CD14-positive monocyte (primary cell): ENCODE results near the gene BDH1. TPM values are rescaled to one million over a fixed set of nuclear protein-coding genes. Genes with fewer than 3 reads are reported as not detected.
A peak's percentile ranks its signal among the peaks of the same experiment; 100 is the strongest.

Experiments
- DNase-seq, 3 donors: peaks; one replicate each; pipeline ENCODE4 v3.0.0-alpha.2; 2011 to 2022
- H2AFZ ChIP-seq: 2 replicates; pipeline ENCODE4 v1.6.0; 2012; ENCODE audit warnings: mild to moderate bottlenecking, low read depth, low read length, inconsistent platforms; ENCODE audit not compliant: insufficient read depth, poor library complexity, severe bottlenecking
- H3K27ac ChIP-seq, 2 donors: 1 replicate in 1 of 2; 2 replicates in 1 of 2; pipeline ENCODE4 v1.5.1; 2012 to 2013; ENCODE audit warnings: low read length in 2 of 2, control low read depth in 1 of 2, inconsistent platforms in 1 of 2, low read depth in 1 of 2, mild to moderate bottlenecking in 1 of 2
- H3K27me3 ChIP-seq, 2 donors: one replicate each; pipeline versions ENCODE4 v1.6.0 to v1.6.1; 2011 to 2013; ENCODE audit warnings: low read length in 2 of 2; ENCODE audit not compliant: control insufficient read depth in 2 of 2, insufficient read depth in 2 of 2
- H3K36me3 ChIP-seq, 2 donors: replicated peaks in 1 of 2; 1 replicate in 1 of 2; 2 replicates in 1 of 2; pipeline versions ENCODE4 v1.5.1 to v1.6.1; 2012 to 2013; ENCODE audit warnings: low read length in 2 of 2, control low read depth in 1 of 2, inconsistent platforms in 1 of 2, mild to moderate bottlenecking in 1 of 2; ENCODE audit not compliant: insufficient read depth in 2 of 2, control insufficient read depth in 1 of 2
- H3K4me1 ChIP-seq, 2 donors: 1 replicate in 1 of 2; 2 replicates in 1 of 2; pipeline versions ENCODE4 v1.5.1 to v1.6.1; 2012 to 2013; ENCODE audit warnings: low read length in 2 of 2, control low read depth in 1 of 2, inconsistent platforms in 1 of 2, mild to moderate bottlenecking in 1 of 2, moderate library complexity in 1 of 2; ENCODE audit not compliant: insufficient read depth in 2 of 2, control insufficient read depth in 1 of 2
- H3K4me2 ChIP-seq: replicated peaks from 2 replicates; pipeline ENCODE3; 2012; ENCODE audit warnings: low read length, moderate library complexity, mild to moderate bottlenecking; ENCODE audit not compliant: poor library complexity, severe bottlenecking; ENCODE audit errors: extremely low read depth
- H3K4me3 ChIP-seq, 3 experiments: fragments of 200-600 bp in 1 of 3; sonication (generic) in 1 of 3; replicated peaks in 1 of 3; 1 replicate in 2 of 3; 2 replicates in 1 of 3; pipeline ENCODE4 v1.5.1; 2011 to 2013; ENCODE audit warnings: low read length in 3 of 3, mild to moderate bottlenecking in 3 of 3, control low read depth in 2 of 3, low read depth in 2 of 3, inconsistent platforms in 1 of 3, moderate library complexity in 1 of 3
- H3K79me2 ChIP-seq: 2 replicates; pipeline ENCODE4 v1.6.0; 2012; ENCODE audit warnings: mild to moderate bottlenecking, control low read depth, inconsistent platforms, low read length, moderate library complexity; ENCODE audit not compliant: insufficient read depth
- H3K9ac ChIP-seq: 2 replicates; pipeline ENCODE4 v1.6.0; 2017; ENCODE audit warnings: low read length, mild to moderate bottlenecking; ENCODE audit not compliant: insufficient read depth, poor library complexity, severe bottlenecking
- H3K9me3 ChIP-seq, 2 donors: replicated peaks in 1 of 2; 1 replicate in 1 of 2; 2 replicates in 1 of 2; pipeline versions ENCODE4 v1.5.1 to v1.6.1; 2012 to 2013; ENCODE audit warnings: low read length in 2 of 2, control low read depth in 1 of 2; ENCODE audit not compliant: control insufficient read depth in 1 of 2, insufficient read depth in 1 of 2
- H4K20me1 ChIP-seq: 2 replicates; pipeline ENCODE4 v1.6.0; 2012; ENCODE audit warnings: mild to moderate bottlenecking, low read length, control low read depth, moderate library complexity; ENCODE audit not compliant: insufficient read depth
- H3K27ac Mint-ChIP-seq, 7 donors: one replicate each; pipeline ENCODE4 v1.8.0; 2020; ENCODE audit warnings: mild to moderate bottlenecking in 7 of 7, mixed read lengths in 7 of 7, moderate library complexity in 6 of 7, inconsistent platforms in 2 of 7
- H3K27me3 Mint-ChIP-seq, 3 donors: one replicate each; pipeline ENCODE4 v1.8.0; 2021 to 2022; ENCODE audit warnings: low read depth in 3 of 3, mild to moderate bottlenecking in 3 of 3, mixed read lengths in 3 of 3, moderate library complexity in 3 of 3, inconsistent platforms in 1 of 3
- H3K36me3 Mint-ChIP-seq, 2 donors: one replicate each; pipeline ENCODE4 v1.8.0; 2020; ENCODE audit warnings: mixed read lengths in 2 of 2, inconsistent platforms in 1 of 2, mild to moderate bottlenecking in 1 of 2
- H3K4me1 Mint-ChIP-seq: one replicate; pipeline ENCODE4 v1.8.0; 2020; ENCODE audit warnings: mild to moderate bottlenecking, mixed read lengths
- H3K4me3 Mint-ChIP-seq, 2 donors: one replicate each; pipeline ENCODE4 v1.8.0; 2020; ENCODE audit warnings: mild to moderate bottlenecking in 2 of 2, mixed read lengths in 2 of 2, moderate library complexity in 1 of 2
- H3K9me3 Mint-ChIP-seq, 7 donors: one replicate each; pipeline ENCODE4 v1.8.0; 2020 to 2022; ENCODE audit warnings: mixed read lengths in 7 of 7, mild to moderate bottlenecking in 6 of 7, moderate library complexity in 6 of 7, inconsistent platforms in 2 of 7
- WGBS: methylation state at CpG from one replicate; pipeline ENCODE4 v1.1.5; 2013; ENCODE audit warnings: missing lambda C conversion rate; ENCODE audit not compliant: insufficient coverage; 5-methylcytosine and 5-hydroxymethylcytosine counted together
- intact Hi-C, 2 donors: fragments of 100-400 bp; cut with micrococcal nuclease; formaldehyde crosslinking; loops; one replicate each; pipeline versions ENCODE4 v1.15.0 to v1.15.1; 2023
- polyA plus RNA-seq, 3 donors: library from polyadenylated mRNA; depleted of rRNA in 1 of 3; unstranded in 2 of 3; stranded (reverse) in 1 of 3; fragments of 300-500 nt in 2 of 3; fragments of >200 nt in 1 of 3; fragmentation: Illumina TruSeq in 2 of 3; gene quantifications; 1 replicate in 2 of 3; 2 replicates in 1 of 3; pipeline ENCODE4 v1.2.3, GENCODE V29; 2012 to 2021
- TF ChIP-seq, protein P1 (sequence below): fragments of 200-600 bp; IDR thresholded peaks from one replicate; pipeline ENCODE4 v1.8.0; 2022; ENCODE audit warnings: antibody characterized with exemption, mild to moderate bottlenecking

Gene BDH1
- polyA plus RNA-seq, 3 donors, result 2.8 to 5.3 (median 5.2) TPM

DNA sequence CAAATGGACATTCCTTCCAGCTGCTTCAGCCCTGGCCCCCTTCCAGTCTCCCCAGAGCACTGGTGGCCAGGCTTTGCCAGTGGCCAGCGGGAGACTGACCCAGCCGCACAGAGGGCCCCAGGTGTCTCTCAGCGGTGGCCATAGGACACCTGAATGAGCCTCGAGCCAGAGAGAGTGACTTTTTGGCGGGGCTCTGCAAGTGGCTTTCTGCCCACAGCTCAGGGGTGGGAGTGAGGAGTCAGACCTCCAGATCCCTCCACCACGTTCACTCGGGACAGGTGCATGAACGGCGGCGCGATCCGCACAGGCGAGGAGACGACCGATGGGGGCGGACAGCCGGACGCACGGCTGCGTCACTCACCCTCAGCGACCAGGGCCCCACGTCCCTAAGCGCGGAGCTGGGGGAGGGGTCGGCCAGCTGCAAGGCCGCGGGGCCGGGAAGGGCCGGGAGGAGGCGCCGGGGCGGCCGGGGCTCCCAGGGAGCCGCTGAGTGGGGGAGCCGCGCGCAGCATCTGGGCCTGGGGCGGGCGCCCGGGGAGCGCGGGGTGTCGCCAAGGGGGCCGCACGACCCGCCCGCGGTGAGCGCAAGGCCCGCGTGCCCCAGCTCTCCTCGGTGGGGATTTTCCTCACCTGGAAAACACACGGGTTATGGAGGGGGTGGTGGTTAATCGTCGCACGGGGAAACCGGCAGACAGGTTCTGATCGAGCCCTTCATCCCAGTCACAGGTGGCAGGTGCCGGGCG lies 57.1 kb downstream of the BDH1 start:
- Mint-ChIP-seq H3K4me3 (peak overlapping the region in 1 of 2 donors; percentile 75), H3K27me3 (peaks cover 3 to 10% (median 6%) of the 10 kb centered on the region in 3 donors), H3K4me1 (peaks cover 4% of the 10 kb centered on the region), H3K27ac (no peak overlapping the region), H3K9me3 (peaks cover 2 to 9% (median 5%) of the 10 kb centered on the region in 7 donors), H3K36me3 (peaks cover 0 to 2% of the 10 kb centered on the region in 2 donors)
- no peaks in the 10 kb centered on the region for H3K27me3 ChIP-seq
- WGBS, result 88% methylated on average over 51 of the region's 60 CpGs
- H3K4me2 ChIP-seq, result no peak overlapping the region
- H3K9me3 ChIP-seq, result peaks cover 0 to 10% of the 10 kb centered on the region in 2 donors
- TF ChIP-seq, protein P1, sequence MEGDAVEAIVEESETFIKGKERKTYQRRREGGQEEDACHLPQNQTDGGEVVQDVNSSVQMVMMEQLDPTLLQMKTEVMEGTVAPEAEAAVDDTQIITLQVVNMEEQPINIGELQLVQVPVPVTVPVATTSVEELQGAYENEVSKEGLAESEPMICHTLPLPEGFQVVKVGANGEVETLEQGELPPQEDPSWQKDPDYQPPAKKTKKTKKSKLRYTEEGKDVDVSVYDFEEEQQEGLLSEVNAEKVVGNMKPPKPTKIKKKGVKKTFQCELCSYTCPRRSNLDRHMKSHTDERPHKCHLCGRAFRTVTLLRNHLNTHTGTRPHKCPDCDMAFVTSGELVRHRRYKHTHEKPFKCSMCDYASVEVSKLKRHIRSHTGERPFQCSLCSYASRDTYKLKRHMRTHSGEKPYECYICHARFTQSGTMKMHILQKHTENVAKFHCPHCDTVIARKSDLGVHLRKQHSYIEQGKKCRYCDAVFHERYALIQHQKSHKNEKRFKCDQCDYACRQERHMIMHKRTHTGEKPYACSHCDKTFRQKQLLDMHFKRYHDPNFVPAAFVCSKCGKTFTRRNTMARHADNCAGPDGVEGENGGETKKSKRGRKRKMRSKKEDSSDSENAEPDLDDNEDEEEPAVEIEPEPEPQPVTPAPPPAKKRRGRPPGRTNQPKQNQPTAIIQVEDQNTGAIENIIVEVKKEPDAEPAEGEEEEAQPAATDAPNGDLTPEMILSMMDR, result no peak
- H4K20me1 ChIP-seq, result no peaks in the 10 kb centered on the region
- no peak for DNase-seq
- H2AFZ ChIP-seq, result no peak overlapping the region
- no peak overlapping the region for H3K4me3 ChIP-seq
- intact Hi-C loops, result no loop called here
- H3K36me3 ChIP-seq, result no peaks in the 10 kb centered on the region
- H3K4me1 ChIP-seq, result peaks cover 7 to 10% of the 10 kb centered on the region in 2 donors
- no peaks in the 10 kb centered on the region for H3K79me2 ChIP-seq
- H3K27ac ChIP-seq, result no peak overlapping the region
- no peak overlapping the region for H3K9ac ChIP-seq

DNA sequence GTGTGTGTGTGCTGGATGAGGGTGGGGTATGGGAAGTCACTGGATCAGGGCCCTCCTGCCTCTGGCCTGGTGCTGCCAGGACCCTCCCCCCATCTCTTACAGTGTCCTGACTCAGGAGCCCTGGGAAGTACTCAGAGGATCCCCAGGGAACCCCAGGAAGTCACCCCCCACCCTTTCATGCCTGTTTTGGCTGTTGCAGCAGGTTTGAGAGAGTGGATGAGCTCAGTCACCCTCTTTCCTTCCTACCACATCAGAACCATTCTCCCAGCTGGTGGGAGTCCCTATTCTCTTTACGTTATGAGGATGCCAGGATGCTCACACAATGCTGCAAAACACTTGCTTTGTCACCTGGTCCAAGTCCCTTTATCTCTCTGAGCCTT lies 59.0 kb downstream of the BDH1 start:
- Histone ChIP-seq H3K79me2 (no peaks in the 10 kb centered on the region), H3K4me2 (no peak overlapping the region), H4K20me1 (no peaks in the 10 kb centered on the region), H3K27ac (no peak overlapping the region), H3K27me3 (no peaks in the 10 kb centered on the region), H3K4me3 (no peak overlapping the region), H3K9me3 (peaks cover 0 to 10% of the 10 kb centered on the region in 2 donors), H3K9ac (no peak overlapping the region), H3K4me1 (peaks cover 4 to 5% of the 10 kb centered on the region in 2 donors), H3K36me3 (no peaks in the 10 kb centered on the region), H2AFZ (no peak overlapping the region)
- DNase-seq, result no peak
- peaks cover 2 to 9% (median 5%) of the 10 kb centered on the region in 7 donors for H3K9me3 Mint-ChIP-seq
- intact Hi-C loops, result no loop called here
- H3K4me1 Mint-ChIP-seq, result peaks cover 4% of the 10 kb centered on the region
- no peak overlapping the region for H3K4me3 Mint-ChIP-seq
- H3K27me3 Mint-ChIP-seq, result peaks cover 5 to 8% (median 7%) of the 10 kb centered on the region in 3 donors
- TF ChIP-seq, protein P1, result no peak
- H3K27ac Mint-ChIP-seq, result no peak overlapping the region
- no CpG with 5 or more reads among the region's 1 CpG for WGBS
- peaks cover 0 to 2% of the 10 kb centered on the region in 2 donors for H3K36me3 Mint-ChIP-seq
